Stimulated activated CD4-positive, alpha-beta T cell treated with anti-CD3 and anti-CD28 coated beads, Interleukin-12 subunit alpha, Interleukin-12 subunit beta, amount 100 ng/mL, for 48 hours (primary cell): ENCODE results near the gene DBF4.
"Not testable (repeated sequence)": the region's sequence is repeated elsewhere in the genome, so short reads cannot be mapped to it uniquely, and the experiment has no call there.

Experiments used
- DNase-seq, 3 donors: peaks; one replicate each; pipeline ENCODE4 v3.0.0-alpha.2; 2020; ENCODE audit warnings: low read depth in 2 of 3, low spot score in 1 of 3

The DBF4 gene

DNA sequence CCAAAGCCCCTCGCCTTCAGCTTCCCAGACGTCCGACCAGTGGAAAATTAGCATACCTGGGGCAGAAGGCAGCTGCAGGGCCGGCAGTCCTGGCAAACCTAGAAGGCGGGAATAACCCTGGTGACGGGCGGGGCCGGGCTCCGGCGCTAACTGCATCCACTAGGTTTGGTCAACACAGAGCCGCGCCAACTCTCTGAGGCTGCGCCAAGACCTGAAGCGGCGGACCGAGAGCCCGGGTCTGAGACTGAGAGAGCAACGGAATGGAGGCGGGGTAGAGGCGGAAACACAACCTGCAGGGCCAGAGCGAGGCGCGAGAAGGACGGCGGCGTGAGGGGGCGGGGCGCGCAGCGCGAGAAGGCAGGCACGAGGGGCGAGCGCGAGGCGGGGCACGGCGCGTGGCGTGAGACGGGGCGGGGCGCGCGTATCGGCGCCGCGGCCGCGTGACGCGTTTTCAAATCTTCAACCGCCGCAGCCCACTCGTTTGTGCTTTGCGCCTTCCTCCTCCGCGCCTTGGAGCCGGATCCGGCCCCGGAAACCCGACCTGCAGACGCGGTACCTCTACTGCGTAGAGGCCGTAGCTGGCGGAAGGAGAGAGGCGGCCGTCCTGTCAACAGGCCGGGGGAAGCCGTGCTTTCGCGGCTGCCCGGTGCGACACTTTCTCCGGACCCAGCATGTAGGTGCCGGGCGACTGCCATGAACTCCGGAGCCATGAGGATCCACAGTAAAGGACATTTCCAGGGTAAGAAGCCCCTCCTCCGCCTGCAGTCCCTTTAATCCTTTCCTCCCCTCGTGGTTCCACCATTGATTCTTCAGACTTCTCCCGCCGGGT is at the start of gene DBF4, which contains the start of gene SLC25A40:
Gene DBF4, plus strand, starts transcription at position 454 of the 829 bp plus-strand sequence. Its CDS starts 240 bp downstream, at position 694.
Gene SLC25A40, minus strand, starts transcription at position 321 of the 829 bp plus-strand sequence. CDS start 17,633 bp downstream, outside the sequence.
- peak; percentile 91 to 96 (median 92) for DNase-seq

DNA sequence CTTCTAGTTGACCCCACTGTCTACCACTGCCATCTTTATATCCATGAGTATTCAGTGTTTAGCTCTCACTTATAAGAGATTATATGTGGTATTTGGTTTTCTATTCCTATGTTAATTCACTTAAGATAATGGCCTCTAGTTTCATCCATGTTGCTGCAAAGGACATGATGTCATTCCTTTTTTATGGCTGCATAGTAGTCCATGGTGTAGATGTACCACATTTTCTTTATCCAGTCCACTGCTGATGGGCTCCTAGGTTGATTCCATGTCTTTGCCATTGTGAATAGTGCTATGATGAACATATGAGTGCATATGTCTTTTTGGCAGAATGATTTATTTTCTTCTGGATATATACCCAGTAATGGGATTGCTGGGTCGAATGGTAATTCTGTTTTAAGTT is 47.9 kb upstream of the DBF4 start:
- DNase-seq: not testable (repeated sequence)

DNA sequence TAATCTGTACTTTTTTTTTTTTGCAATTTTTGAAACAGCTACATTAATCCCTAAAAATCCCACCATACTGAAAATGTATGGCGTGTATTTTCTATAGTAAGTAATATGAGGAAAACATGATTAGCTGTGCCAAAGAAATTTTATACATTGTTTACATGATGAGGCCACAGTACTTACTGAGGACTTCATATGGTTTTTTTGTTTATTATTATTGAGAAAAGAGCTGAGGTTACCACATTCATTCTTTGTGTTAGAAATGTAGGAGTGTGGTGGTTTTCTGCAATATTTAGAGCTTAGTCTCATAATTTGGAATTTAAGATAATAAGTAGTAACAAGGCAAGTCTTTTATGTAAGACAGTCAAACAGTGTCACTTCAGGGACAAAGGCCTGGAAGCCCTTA is 45.2 kb upstream of the DBF4 start:
- no peak for DNase-seq

- no peak for DNase-seq
These were observed 43.2 kb upstream of the DBF4 start for GRCh38 chr7:87833130-87833529.

DNA sequence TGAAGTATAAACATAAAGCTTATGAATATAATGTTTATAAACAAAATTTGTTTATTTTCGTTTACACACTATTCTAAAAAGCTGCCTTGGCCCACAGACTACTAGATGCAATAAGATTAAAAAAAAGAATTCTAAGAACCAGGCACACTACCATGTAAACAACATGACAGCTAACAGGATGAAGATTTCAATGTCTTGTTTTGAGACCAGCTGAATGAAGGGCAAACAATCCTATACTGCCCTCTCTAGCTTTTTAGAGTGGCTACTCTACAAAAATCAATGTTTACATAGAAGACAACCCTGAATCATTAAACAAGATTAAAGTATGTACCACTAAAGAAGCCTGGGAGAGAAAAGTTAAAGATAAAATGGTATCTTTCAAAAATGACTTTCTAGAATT is 38.7 kb upstream of the DBF4 start:
- DNase-seq: no peak

- DNase-seq: no peak
These were observed 25.3 kb upstream of the DBF4 start for GRCh38 chr7:87850836-87851593.

GRCh38 chr7:87852306-87852705 is 24.0 kb upstream of the DBF4 start:
- DNase-seq: no peak

DNA sequence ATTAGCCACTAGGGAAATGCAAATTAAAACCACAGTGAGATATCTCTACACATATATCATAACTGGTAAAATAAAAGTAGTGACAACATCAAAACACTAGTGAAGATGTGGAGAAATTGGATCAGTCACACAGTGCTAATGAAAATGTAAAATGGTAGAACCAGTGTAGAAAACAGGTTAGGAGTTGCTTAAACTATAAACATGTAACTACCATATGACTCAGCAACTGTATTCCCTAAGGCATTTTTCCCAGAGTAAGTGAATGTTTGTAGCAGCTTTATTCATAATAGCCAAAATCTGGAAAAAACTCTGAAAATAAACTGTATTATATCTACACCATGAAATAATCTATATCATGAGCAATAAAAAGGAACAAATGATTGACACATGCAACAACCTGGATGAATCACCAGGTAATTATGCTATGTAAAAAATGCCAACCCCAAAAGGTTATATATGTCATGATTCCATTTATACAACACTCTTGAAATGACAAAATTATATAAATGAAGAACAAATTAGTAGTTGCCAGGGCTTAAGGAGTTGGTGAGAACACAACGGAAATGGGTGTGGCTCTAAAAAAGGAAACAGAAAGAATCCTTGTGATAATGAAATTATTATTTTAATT is 22.9 kb upstream of the DBF4 start:
- no peak for DNase-seq

DNA sequence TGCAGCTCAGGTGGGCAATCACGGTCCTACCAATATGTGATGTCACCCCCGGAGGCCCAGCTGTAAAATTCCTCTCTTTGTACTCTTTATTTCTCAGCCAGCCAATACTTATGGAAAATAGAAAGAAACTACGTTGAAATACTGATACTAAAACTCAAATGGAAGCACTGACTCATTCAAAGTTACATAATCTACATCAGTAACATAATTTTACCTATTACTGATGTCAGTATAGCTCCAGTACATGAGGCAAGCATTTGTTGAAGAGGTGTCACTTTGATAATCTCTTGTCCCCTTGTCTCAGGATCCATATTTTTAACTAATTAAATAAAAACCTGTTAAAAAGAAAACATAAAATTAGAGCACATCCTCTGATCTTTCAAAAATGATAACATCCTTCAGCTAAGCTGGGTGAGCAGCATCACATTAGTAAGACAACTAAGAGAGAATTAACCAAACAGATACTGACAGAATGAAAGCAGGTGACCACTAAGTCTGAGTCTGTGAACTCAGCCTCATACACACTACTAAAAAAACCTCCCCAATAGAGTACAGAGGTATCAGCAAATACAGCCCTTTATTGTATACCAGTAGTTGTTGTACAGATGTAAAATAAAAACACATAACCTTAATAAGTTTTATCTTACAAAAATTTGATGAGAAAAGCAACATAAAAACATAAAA is 17.7 kb upstream of the DBF4 start:
- no peak for DNase-seq

GRCh38 chr7:87866089-87866488 is 10.2 kb upstream of the DBF4 start:
- no peak for DNase-seq

GRCh38 chr7:87866533-87866932 is 9.8 kb upstream of the DBF4 start:
- not testable (repeated sequence) for DNase-seq

DNA sequence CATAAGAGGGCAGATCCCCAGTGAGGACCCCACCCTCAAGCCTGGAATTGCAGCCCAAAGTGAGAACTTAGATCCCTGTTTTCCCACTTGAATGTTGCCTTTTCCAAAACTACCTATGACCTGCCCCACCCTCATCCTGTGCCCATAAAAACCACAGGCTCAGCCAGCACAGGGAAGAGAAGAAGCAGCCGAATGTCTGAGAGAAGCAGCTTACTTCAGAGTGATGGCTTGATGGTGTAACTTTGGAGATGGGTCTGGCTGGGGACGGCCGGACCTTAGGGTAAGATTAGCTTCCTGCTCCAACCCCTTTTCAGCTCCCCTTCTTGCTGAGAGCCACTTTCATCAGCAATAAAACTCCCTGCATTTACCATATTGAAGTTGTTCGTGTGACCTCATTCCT is 5.8 kb upstream of the DBF4 start:
- no peak for DNase-seq

DNA sequence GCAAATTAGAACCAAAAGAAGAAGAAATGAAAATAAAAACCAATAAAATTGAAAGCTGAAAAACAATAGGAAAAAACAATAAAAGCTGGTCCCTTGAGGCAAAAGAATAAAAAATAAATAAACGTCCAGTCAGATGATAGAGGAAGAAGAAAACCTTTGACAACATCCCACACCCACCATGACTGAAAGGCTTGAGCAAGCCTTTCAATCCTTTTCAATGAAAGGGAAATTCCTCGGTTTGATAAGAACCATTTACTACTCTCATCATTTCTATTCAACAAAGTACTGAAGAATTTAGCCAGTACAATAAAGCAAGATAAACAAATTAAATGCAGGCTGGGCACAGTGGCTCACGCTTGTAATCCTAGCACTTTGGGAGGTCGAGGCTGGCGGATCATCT is 3.9 kb upstream of the DBF4 start:
- DNase-seq: no peak

- DNase-seq: not testable (repeated sequence)
These were observed 3.0 kb upstream of the DBF4 start for GRCh38 chr7:87873328-87873727.

- DNase-seq: no peak
These were observed 2.2 kb upstream of the DBF4 start for GRCh38 chr7:87874066-87874465.

DNA sequence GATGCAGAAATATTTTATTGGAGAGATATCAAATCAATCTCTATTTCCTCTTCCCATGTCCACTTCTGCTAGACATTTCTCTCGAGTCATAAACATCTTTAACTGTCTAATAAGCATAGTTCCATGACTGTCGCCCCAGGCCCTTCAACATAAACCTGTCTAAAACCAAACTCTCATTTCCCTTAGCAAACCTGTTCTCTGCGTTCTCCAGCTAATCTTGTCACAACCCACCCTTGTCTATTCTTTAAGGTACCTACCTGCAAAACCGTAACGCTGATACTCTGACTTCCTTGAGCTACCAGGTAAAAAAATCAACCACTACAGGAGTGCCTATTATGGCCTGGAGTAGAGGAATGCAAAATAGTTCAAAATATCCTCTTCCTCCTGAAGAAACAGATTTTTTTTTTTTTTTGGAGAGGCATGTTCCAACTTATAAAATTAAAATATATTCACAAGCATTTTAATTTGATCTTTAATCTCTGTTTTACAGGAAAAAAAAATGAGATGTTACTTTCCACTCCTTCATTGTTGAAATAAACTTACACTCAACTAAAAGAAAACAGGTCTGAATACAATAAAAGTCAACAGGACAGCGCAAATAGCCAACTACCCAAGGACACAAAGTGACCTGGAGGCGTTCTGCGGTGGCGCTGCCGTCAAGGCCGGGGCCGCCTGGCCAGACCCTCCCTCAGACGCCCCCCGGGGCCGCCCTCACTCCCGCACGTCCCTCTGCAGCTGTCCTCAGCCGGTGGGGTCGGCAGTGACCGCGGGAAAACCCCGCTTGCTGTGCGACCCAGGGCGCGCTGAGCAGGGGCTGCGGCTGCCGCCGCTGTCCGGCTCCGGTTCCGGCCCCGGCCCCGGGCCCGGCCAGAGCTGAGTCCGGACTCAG is 898 bp upstream of the DBF4 start:
- peak in 2 of 3 donors; percentile 0 to 3 for DNase-seq

- peak; percentile 13 to 45 (median 23) for DNase-seq
These were observed 559 bp downstream of the DBF4 start for GRCh38 chr7:87876869-87877234.

DNA sequence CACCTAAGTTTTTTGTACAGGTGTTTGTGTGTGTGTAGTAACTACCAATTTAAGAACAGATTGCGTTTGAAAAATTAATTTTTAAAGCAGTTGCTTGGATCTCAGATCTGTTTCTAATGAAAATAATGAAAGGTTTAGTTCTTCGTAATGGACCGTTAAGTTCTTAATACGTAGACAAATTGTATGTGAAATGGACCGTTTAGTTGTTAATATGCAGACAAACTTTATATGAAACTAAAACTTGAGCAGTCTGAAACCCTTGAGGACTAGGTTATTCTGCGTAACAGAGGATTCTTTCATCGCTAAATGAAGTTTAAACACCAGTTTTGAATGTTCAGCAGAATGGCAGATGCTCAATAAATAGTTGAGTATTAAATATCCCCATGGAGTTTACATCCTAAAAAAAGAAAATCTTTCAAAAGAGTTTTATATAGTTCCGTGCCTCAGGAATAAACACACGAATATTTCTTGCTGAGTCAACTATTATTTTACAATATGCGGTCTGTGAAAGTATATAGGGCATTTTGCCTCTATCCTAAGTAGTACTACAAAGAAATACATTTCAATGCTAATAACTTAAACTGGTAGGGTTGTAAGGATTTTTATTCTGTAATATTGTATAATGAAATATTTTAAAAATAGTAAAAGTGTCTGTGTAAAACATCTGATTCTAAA is 1.2 kb downstream of the DBF4 start:
- DNase-seq: no peak

- no peak for DNase-seq
These were observed 2.0 kb downstream of the DBF4 start for GRCh38 chr7:87878208-87878735.
